DOHH2 (cell line): ENCODE measurements around the gene CYP11A1.

ENCODE experiments used
- H3F3A ChIP-seq: fragments of 200-600 bp; sonication (generic), shearing (Covaris generic); 2 replicates; pipeline ENCODE4 v1.6.0; 2016; ENCODE audit warnings: antibody characterized with exemption, mild to moderate bottlenecking; ENCODE audit not compliant: control insufficient read depth, insufficient read depth
- H3K27ac ChIP-seq: fragments of 200-600 bp; sonication (generic); 2 replicates; pipeline ENCODE4 v1.5.1; 2014; ENCODE audit warnings: low read depth, mild to moderate bottlenecking, low read length, moderate library complexity
- H3K27me3 ChIP-seq: fragments of 200-600 bp; sonication (generic); 2 replicates; pipeline ENCODE4 v1.6.1; 2014; ENCODE audit warnings: mild to moderate bottlenecking, low read length, mixed read lengths; ENCODE audit not compliant: control insufficient read depth
- H3K36me3 ChIP-seq: fragments of 200-600 bp; sonication (generic); 2 replicates; pipeline ENCODE4 v1.6.1; 2014; ENCODE audit warnings: mild to moderate bottlenecking, low read length, moderate library complexity, mixed read lengths; ENCODE audit not compliant: control insufficient read depth
- H3K4me1 ChIP-seq: fragments of 200-600 bp; sonication (generic); 2 replicates; pipeline ENCODE4 v1.6.1; 2014; ENCODE audit warnings: mild to moderate bottlenecking, low read length, mixed read lengths; ENCODE audit not compliant: control insufficient read depth
- H3K4me2 ChIP-seq: fragments of 200-600 bp; sonication (generic); 2 replicates; pipeline ENCODE4 v1.6.0; 2014; ENCODE audit warnings: mild to moderate bottlenecking, low read length, moderate library complexity
- H3K4me3 ChIP-seq: fragments of 200-600 bp; sonication (generic); 2 replicates; pipeline ENCODE4 v1.5.1; 2014; ENCODE audit warnings: mild to moderate bottlenecking, low read length, mixed read lengths
- H3K79me2 ChIP-seq: fragments of 200-600 bp; sonication (generic); 2 replicates; pipeline ENCODE4 v1.6.1; 2014; ENCODE audit warnings: mild to moderate bottlenecking, low read length, mixed read lengths; ENCODE audit not compliant: control insufficient read depth
- H3K9me2 ChIP-seq: fragments of 200-600 bp; sonication (generic); replicated peaks from 2 replicates; pipeline ENCODE4 v1.6.1; 2014; ENCODE audit warnings: mild to moderate bottlenecking, low read length, mixed read lengths; ENCODE audit not compliant: control insufficient read depth
- H3K9me3 ChIP-seq: fragments of 200-600 bp; sonication (generic); 2 replicates; pipeline ENCODE4 v1.6.1; 2014; ENCODE audit warnings: antibody characterized with exemption, low read length, mixed read lengths; ENCODE audit not compliant: control insufficient read depth, insufficient read depth
- H4K20me1 ChIP-seq: fragments of 200-600 bp; sonication (generic); 2 replicates; pipeline ENCODE4 v1.6.0; 2014; ENCODE audit warnings: low read depth, mild to moderate bottlenecking, antibody characterized with exemption, low read length, moderate library complexity; ENCODE audit not compliant: control insufficient read depth, insufficient read depth
- CTCF ChIP-seq: fragments of 200-600 bp; sonication (generic); IDR thresholded peaks from one replicate; pipeline ENCODE4 v1.5.1; 2014; ENCODE audit warnings: antibody characterized with exemption, mild to moderate bottlenecking, low read depth, low read length; ENCODE audit not compliant: poor library complexity, severe bottlenecking
- EZH2phosphoT487 ChIP-seq: fragments of 200-600 bp; sonication (generic); IDR thresholded peaks from 2 replicates; pipeline ENCODE4 v1.6.1; 2017; ENCODE audit warnings: borderline replicate concordance, mild to moderate bottlenecking, antibody characterized with exemption, low read length, moderate library complexity, mixed read lengths

Gene CYP11A1

GRCh38 chr15:74381190-74381453, 13.7 kb upstream of the CYP11A1 start:
- peaks cover 28% of the 10 kb centered on the region for H3K4me1 ChIP-seq

GRCh38 chr15:74380361-74381189, 13.1 kb upstream of the CYP11A1 start:
- Histone ChIP-seq H3K27me3 (peaks cover 80% of the 10 kb centered on the region), H3K4me2 (no peak overlapping the region), H3K36me3 (no peaks in the 10 kb centered on the region), H3F3A (no peaks in the 10 kb centered on the region), H4K20me1 (peaks cover 6% of the 10 kb centered on the region), H3K79me2 (no peaks in the 10 kb centered on the region), H3K9me3 (no peaks in the 10 kb centered on the region), H3K27ac (no peak overlapping the region), H3K4me1 (peaks cover 22% of the 10 kb centered on the region), H3K4me3 (no peak overlapping the region), H3K9me2 (no peaks in the 10 kb centered on the region)
- TF ChIP-seq EZH2phosphoT487 (no peak), CTCF (no peak)

More at GRCh38 chr15:74381190-74381453, 13.7 kb upstream of the CYP11A1 start:
- Histone ChIP-seq H3K79me2 (no peaks in the 10 kb centered on the region), H3K9me3 (no peaks in the 10 kb centered on the region), H3K27me3 (peaks cover 81% of the 10 kb centered on the region), H3K4me2 (no peak overlapping the region), H3F3A (no peaks in the 10 kb centered on the region), H3K9me2 (no peaks in the 10 kb centered on the region), H4K20me1 (peaks cover 5% of the 10 kb centered on the region), H3K27ac (no peak overlapping the region), H3K4me3 (no peak overlapping the region), H3K36me3 (no peaks in the 10 kb centered on the region)
- TF ChIP-seq EZH2phosphoT487 (no peak), CTCF (no peak)

- H3K27me3 ChIP-seq, result peaks cover 71% of the 10 kb centered on the region
- H3K79me2 ChIP-seq, result no peaks in the 10 kb centered on the region
- H3K9me3 ChIP-seq, result no peaks in the 10 kb centered on the region
- no peaks in the 10 kb centered on the region for H3K9me2 ChIP-seq
- H3F3A ChIP-seq, result peaks cover 6% of the 10 kb centered on the region
- no peak overlapping the region for H3K27ac ChIP-seq
- peaks cover 18% of the 10 kb centered on the region for H3K4me1 ChIP-seq
- TF ChIP-seq EZH2phosphoT487 (no peak), CTCF (no peak)
- no peaks in the 10 kb centered on the region for H3K36me3 ChIP-seq
- peaks cover 5% of the 10 kb centered on the region for H4K20me1 ChIP-seq
- no peak overlapping the region for H3K4me3 ChIP-seq
- no peak overlapping the region for H3K4me2 ChIP-seq
Measured at GRCh38 chr15:74378848-74379247, 11.4 kb upstream of the CYP11A1 start.
